HG02852 (cell line): ENCODE data around the gene OR3A1.
"Not testable (repeated sequence)": the region's sequence is repeated elsewhere in the genome, so short reads cannot be mapped to it uniquely, and the experiment has no call there.

Source experiments
- ATAC-seq: cut with Tn5 transposase; IDR thresholded peaks from one replicate; pipeline ENCODE4 v1.9.1; 2021; ENCODE audit warnings: mild to moderate bottlenecking, moderate library complexity; ENCODE audit not compliant: unreplicated experiment

The OR3A1 gene, protein sequence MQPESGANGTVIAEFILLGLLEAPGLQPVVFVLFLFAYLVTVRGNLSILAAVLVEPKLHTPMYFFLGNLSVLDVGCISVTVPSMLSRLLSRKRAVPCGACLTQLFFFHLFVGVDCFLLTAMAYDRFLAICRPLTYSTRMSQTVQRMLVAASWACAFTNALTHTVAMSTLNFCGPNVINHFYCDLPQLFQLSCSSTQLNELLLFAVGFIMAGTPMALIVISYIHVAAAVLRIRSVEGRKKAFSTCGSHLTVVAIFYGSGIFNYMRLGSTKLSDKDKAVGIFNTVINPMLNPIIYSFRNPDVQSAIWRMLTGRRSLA

DNA sequence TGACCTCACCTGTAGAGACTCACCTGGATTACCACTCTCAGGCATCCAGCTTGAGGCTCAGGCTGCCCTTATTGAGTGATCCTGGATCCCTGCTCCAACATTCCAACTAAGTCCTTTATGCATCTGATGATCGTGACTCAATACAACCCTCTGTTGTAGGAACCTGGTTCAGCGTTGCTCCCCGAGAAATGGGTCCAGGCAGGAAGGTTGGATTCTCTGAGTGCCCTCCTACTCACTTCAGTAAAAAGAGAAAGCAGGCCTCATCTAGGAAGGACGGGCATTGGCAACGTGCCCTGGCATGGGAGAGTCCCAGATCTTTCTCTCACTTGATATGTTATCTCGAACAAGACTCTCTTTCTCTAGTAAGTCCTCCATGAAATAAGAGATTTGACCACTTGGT is at the start of gene OR3A1:
TSS of gene OR3A1 (minus strand) at position 101 of the 400 bp plus-strand sequence. CDS start 5,778 bp downstream, outside the sequence.
- ATAC-seq: no peak

DNA sequence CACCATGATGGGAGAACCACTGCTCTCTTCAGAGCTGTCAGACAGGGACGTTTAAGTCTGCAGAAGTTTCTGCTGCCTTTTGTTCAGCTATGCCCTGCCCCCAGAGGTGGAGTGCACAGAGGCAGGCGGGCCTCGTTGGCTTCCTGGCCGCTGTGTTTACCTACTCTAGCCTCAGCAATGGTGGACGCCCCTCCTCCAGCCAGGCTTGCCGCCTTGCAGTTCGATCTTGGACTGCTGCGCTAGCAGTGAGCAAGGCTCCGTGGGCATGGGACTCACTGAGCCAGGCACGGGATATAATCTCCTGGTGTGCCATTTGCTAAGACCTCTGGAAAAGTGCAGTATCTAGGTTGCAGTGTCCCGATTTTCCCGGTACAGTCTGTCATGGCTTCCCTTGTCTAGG is 44.6 kb upstream of the OR3A1 start:
- not testable (repeated sequence) for ATAC-seq

DNA sequence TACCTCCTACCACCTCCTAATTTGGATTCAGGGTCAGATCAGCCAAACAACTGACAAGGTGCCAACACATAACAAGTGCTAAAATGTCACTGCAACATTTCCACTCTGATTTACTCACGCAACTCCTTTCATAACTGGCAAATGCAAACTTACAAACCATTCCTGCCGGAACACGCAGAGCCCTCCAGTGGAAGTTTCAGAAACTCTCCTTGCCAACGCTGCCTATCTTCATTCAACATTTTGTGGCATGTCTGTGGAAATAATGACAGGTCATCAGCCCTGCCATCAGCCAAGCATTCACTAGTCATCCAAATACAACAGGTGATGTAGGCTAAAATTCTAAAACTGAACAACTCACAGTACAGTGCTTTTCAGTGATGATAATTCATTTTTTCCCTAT is 37.7 kb upstream of the OR3A1 start:
- ATAC-seq: no peak

DNA sequence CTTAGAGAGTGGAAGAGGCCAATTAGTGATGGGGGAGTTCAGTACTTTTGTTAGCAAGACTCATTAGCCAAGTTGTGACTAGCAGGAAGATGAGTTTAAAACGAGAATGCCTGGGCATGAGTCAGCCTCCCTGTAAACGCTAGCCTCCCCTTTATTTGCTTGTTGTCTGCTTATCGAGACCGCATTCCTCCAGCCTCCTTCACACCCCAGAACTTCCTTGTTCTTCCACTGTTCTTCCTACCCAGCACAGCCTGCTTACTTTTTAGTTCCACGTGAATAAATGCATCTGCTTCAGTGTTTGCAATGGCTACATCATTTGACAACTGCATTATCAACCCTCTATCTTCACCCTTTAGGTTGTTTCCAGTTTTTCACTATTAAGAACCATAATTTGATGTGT is 20.2 kb upstream of the OR3A1 start:
- no peak for ATAC-seq

DNA sequence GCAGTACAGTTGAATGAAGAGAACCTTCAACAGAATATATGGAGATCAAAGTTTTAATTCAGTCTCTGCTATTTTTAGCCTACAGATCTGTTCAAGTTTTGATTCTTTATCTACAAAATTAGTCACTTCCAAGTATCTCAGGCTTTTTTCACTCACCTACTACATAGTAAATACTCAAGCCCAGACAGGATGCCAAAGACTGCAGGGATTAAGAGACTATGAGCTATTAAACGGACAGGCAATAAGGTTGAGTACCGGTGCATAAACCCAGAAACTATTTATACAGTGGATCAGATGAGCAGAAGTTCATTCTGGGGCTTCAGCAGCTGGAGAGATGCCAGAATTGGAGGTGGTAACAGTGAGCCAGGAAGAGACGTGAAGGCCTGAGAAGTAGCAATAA is 18.7 kb upstream of the OR3A1 start:
- no peak for ATAC-seq

DNA sequence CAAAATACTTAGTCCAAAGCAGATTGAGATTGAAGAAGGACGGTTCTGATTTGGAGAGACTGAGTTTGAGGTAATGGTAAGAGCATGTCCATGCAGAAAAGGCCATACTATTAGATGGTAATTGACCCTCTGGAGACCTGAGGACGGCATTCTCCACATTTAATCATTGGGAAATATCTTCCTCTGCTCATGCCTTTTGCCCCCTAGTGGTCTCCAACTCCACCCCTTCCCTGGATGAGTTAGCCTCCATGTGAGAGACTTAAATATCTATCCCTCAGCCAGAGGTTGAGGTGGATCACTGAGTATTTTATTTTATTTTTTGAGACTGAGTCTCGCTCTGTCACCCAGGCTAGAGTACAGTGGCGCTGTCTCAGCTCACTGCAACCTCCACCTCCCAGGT is 10.4 kb upstream of the OR3A1 start:
- no peak for ATAC-seq

DNA sequence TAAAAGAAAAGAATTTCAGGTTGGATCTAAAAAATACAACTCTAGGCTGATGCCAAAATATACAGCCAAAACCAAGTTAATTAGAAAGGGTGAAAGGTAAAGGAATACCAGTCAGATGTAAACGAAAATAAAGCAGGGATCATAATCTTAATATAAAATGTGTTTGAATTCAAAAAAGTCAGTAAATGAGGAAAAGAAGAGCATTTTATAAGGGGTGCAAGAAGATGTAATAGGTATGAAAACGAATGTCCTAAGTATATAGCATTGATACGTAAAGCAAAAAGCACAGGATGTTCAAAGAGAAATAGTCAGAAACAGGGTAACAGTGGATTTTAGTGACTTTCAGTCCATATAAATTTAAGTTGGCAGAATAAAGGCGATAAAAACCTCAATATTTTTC is 2.5 kb downstream of the OR3A1 start:
- ATAC-seq: no peak

DNA sequence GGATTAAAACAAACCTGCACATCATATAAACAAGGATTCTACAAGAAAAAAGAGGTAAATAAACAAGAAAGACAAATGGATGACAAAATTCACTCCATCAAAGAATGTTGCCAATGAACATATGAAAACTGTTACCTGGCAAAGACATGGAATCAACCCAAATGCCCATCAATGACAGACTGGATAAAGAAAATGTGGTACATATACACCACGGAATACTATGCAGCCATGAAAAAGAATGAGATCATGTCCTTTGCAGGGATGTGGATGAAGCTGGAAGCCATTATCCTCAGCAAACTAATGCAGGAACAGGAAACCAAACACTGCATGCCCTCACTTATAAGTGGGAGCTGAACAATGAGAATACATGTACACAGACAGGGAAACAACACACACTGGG is 4.6 kb downstream of the OR3A1 start:
- not testable (repeated sequence) for ATAC-seq

DNA sequence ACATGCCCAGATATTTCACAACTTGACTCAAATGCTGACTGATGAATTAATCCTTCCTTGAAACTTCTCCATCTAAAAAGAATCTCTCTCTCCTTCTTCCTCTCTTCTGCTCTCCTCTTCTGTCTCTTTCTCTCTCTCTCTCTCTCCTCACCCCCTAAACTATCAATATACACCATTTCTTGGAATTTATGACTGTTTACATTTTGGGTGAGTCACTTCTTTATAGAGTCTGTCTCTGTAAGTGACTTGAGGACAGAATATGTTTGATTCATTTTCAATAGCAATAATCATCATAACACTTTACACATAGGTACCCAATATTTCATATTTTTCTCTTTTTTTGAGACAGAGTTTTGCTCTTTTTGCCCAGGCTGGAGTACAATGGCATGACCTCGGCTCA is 15.3 kb downstream of the OR3A1 start:
- no peak for ATAC-seq

DNA sequence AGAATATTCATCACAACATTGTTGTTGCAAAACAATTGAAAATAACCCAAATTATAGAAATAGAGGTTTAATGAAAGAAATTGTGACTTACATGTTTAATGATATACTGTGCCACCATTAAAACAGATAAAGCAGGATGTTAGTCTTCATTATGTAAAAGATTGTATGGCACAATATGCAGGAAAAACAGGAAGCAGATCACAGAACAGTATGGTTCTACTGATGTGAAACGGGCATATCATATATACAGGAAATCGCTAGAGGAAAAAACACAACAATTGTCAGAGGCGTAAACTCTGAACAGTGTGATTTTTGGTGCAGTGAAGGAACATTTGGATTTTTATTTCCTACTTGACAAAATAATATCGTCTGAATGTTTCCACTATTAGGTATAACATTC is 22.0 kb downstream of the OR3A1 start:
- no peak for ATAC-seq

DNA sequence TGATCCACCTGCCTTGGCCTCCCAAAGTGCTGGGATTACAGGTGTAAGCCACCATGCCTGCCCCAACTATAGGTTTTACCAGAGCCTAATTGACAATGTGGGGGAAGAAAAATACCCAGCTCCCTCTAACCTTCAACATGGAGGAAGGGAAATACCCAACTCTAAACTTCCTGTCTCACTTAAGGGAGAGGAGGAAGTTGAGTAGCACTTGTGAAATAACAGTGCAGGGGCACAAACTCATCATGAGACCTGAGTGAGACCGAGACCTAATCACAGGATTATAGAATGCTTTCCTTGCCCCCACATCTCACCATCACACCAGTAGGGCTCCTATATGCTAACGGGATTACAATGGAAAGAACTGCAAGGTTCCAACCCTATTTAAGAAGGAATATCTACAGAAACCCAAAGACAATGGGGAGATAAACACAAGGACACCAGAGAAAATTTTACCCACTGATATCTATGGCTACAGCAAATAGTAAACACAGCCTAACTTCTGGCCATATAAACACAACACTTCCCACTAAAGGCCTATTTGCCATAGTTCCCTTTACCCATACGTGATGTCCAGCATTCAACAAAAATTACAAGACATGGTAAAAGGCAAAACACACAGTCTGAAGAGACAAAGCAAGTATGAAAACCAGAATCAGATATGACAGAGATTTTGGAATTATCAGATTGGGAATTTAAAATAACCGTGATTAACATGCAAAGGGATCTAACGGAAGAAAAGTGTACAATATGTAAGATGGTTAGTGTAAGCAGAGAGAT is 26.9 kb downstream of the OR3A1 start:
- no peak for ATAC-seq

DNA sequence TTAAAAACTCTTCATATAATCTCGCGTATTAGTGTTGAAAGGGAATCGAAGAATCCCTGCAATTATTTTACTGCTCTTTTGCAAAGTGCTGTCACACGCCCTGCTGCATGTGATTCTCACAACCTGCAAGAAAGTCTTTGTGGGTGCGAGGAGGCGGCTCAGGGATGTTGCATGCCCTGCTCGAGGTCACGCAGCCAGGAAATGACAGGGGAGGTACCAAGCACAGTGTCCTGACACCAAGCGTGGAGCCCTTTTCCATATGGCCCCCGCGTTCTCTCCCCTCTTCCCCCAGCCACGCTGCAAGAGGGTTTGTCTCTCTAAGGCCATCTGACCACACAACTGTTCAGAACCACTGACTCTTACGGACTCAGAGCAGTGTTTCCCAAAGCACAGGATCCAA is 37.6 kb downstream of the OR3A1 start:
- ATAC-seq: no peak

DNA sequence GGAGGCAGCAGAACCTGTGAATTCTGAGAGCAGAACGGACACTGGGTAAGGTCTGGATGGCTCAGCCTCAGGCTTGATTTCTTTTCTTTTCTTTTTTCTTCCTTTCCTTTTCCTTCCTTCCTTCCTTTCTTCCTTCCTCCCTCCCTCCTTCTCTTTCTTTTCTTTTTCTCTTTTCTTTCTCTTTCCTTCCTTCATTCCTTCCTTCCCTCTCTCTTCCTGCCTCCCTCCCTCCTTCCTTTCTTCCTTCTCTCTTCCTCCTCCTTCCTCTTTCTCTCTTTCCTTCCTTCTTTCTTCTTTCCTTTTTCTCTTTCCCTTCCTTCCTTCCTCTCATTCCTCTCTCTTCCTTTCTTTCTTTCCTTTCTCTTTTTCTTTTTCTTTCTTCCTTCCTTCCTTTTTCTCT is 38.0 kb downstream of the OR3A1 start:
- ATAC-seq: no peak

DNA sequence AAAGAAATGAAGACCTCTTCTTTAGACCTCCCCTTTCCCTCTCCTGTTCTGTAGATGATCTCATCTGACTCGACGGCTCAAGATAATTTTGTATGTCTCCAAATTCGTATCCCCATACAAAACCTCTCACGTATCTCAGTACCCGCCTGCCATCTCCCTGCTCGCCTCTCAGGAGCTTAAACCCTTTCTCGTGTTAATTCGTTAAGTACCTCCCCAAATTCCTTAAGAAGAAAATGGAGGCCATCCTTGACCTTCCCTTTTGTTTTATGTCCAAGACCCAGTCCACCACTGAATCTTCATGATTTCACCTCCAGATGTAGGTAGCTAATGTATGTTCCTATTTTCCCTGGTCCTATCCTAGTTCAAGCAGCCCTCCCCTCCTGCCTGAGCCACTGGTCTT is 41.6 kb downstream of the OR3A1 start:
- ATAC-seq: no peak

DNA sequence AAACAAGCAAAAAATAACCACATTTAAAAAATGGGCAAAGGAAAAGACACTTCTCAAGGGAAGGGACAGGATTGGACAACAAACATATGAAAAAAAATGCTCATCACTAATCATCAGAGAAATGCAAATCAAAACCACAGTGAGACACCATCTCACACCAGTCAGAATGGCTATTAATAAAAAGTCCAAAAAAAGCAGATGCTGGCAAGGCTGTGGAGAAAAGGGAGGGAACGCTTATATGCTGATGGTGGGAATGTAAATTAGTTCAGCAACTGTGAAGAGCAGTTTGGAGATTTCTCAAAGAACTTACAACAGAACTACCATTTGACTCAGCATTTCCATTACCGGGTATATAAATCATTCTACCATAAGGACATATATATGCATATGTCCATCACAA is 49.1 kb downstream of the OR3A1 start:
- not testable (repeated sequence) for ATAC-seq

DNA sequence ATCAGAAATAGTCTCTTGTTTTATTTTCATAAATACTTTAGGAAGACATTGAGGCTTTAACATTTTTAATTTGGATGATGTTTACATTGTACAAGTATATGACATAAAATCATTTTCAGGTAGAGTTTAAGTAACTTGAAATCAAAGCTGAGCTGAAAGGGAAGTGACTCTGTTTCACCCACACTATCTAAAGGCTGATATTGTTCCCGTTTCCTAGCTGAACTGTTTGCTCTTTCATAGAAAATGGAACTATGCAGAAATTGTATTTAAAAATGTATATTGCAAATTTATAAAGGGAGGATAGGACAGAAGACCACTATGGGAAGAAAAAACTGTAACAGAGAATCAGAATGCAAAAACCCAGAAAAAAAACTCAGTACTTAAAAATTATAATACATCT is 53.3 kb downstream of the OR3A1 start:
- not testable (repeated sequence) for ATAC-seq

DNA sequence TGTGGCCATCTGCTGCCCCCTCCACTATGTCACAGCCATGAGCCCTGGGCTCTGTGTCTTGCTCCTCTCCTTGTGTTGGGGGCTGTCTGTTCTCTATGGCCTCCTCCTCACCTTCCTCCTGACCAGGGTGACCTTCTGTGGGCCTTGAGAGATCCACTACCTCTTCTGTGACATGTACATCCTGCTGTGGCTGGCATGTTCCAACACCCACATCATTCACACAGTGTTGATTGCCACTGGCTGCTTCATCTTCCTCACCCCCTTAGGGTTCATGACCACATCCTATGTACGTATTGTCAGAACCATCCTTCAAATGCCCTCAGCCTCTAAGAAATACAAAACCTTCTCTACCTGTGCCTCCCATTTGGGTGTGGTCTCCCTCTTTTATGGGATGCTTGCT is 57.1 kb downstream of the OR3A1 start:
- not testable (repeated sequence) for ATAC-seq
